Thoracic aorta (tissue), 2 donors: ENCODE results near the gene IGSF9B. TPM values are rescaled to one million over a fixed set of nuclear protein-coding genes. Genes with fewer than 3 reads are reported as not detected.

Experiments
- ATAC-seq: fragments of 150-250 bp; one replicate; pipeline ENCODE4 v1.8.0; 2017; ENCODE audit warnings: low read depth; ENCODE audit not compliant: insufficient number of reproducible peaks, low FRiP score
- DNase-seq: peaks from one replicate; pipeline ENCODE4 v3.0.0-alpha.2; 2020; ENCODE audit warnings: low spot score
- H3K27ac ChIP-seq, 2 donors: fragments of 200-600 bp; sonication (generic); 1 replicate in 1 of 2; 2 replicates in 1 of 2; pipeline ENCODE4 v1.5.1; 2016; ENCODE audit warnings: mild to moderate bottlenecking in 2 of 2, moderate library complexity in 2 of 2
- H3K27me3 ChIP-seq: fragments of 200-600 bp; sonication (generic); replicated peaks from 2 replicates; pipeline ENCODE4 v1.6.0; 2016; ENCODE audit warnings: mild to moderate bottlenecking; ENCODE audit not compliant: insufficient read depth
- H3K36me3 ChIP-seq: fragments of 200-600 bp; sonication (generic); one replicate; pipeline ENCODE4 v1.5.1; 2016
- H3K4me1 ChIP-seq, 2 donors: fragments of 200-600 bp; sonication (generic); 1 replicate in 1 of 2; 2 replicates in 1 of 2; pipeline versions ENCODE4 v1.5.1 to v1.6.0; 2016; ENCODE audit warnings: low read depth in 2 of 2, mild to moderate bottlenecking in 1 of 2; ENCODE audit not compliant: control insufficient read depth in 1 of 2
- H3K4me3 ChIP-seq: fragments of 200-600 bp; sonication (generic); 2 replicates; pipeline ENCODE4 v1.5.1; 2016; ENCODE audit warnings: mild to moderate bottlenecking
- H3K9me3 ChIP-seq: fragments of 200-600 bp; sonication (generic); 2 replicates; pipeline ENCODE4 v1.5.1; 2016
- CTCF ChIP-seq: fragments of 200-600 bp; sonication (generic); IDR thresholded peaks from one replicate; pipeline ENCODE4 v1.5.1; 2019; ENCODE audit warnings: antibody characterized with exemption
- total RNA-seq, 2 donors: library from RNA; depleted of rRNA; stranded (reverse); fragments of >200 nt; gene quantifications; one replicate each; pipeline versions ENCODE4 v1.1.0 to v1.2.3, GENCODE V29; 2016

Gene IGSF9B
- total RNA-seq, 2 donors from 2014 or later: 67.1 to 77.2 TPM

- Histone ChIP-seq H3K9me3 (no peaks in the 10 kb centered on the region), H3K27ac (no peak overlapping the region), H3K27me3 (no peaks in the 10 kb centered on the region), H3K36me3 (peaks cover 49% of the 10 kb centered on the region), H3K4me3 (no peak overlapping the region), H3K4me1 (no peaks in the 10 kb centered on the region)
- no peak for DNase-seq
- no peak for TF ChIP-seq CTCF
- no peak for ATAC-seq
Observed at GRCh38 chr11:133905677-133906156, 51.1 kb downstream of the IGSF9B start.

- no peak for ATAC-seq
- H3K36me3 ChIP-seq: peaks cover 44% of the 10 kb centered on the region
- no peaks in the 10 kb centered on the region for H3K9me3 ChIP-seq
- H3K4me1 ChIP-seq: no peaks in the 10 kb centered on the region
- H3K4me3 ChIP-seq: no peak overlapping the region
- no peaks in the 10 kb centered on the region for H3K27me3 ChIP-seq
- H3K27ac ChIP-seq: no peak overlapping the region
- TF ChIP-seq CTCF: no peak
- DNase-seq: no peak
Observed at GRCh38 chr11:133904818-133905515, 51.8 kb downstream of the IGSF9B start.

- DNase-seq: no peak
Observed at GRCh38 chr11:133903875-133904817, 52.6 kb downstream of the IGSF9B start.

GRCh38 chr11:133903056-133903455 is 53.7 kb downstream of the IGSF9B start:
- ATAC-seq: no peak
- no peak for DNase-seq
- Histone ChIP-seq H3K27me3 (no peaks in the 10 kb centered on the region), H3K27ac (no peak overlapping the region), H3K4me3 (no peak overlapping the region), H3K4me1 (no peaks in the 10 kb centered on the region), H3K36me3 (peaks cover 30% of the 10 kb centered on the region), H3K9me3 (no peaks in the 10 kb centered on the region)
- no peak for TF ChIP-seq CTCF

More at GRCh38 chr11:133903875-133904817, 52.6 kb downstream of the IGSF9B start:
- Histone ChIP-seq H3K9me3 (no peaks in the 10 kb centered on the region), H3K27me3 (no peaks in the 10 kb centered on the region), H3K4me3 (no peak overlapping the region), H3K4me1 (no peaks in the 10 kb centered on the region), H3K36me3 (peaks cover 36% of the 10 kb centered on the region), H3K27ac (no peak overlapping the region)
- no peak for ATAC-seq
- no peak for TF ChIP-seq CTCF

GRCh38 chr11:133902506-133902905 is 54.3 kb downstream of the IGSF9B start:
- no peaks in the 10 kb centered on the region for H3K4me1 ChIP-seq
- no peaks in the 10 kb centered on the region for H3K27me3 ChIP-seq
- no peak for TF ChIP-seq CTCF
- no peak for DNase-seq
- no peak overlapping the region for H3K4me3 ChIP-seq
- ATAC-seq: no peak
- H3K27ac ChIP-seq: no peak overlapping the region
- peaks cover 27% of the 10 kb centered on the region for H3K36me3 ChIP-seq
- no peaks in the 10 kb centered on the region for H3K9me3 ChIP-seq
